ENCODE results near the gene LRRC71.

DNA sequence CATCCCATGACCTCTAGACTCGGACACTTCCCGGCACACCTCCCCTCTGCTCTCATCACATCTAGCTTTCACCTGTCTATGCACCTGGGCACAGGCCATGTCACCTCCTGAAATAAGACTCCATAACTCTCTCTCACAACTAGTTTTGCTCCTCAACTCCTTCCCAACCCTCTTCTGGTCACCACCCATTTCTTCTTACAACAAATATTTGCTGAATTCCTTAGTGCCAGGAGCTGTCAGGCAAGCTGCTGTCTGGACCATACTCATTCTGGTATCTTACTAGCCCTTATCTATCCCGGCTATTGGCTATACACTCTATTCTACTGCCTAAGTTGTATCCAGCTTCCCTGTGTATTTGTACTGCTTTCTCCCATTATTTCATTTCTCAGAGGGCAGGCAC lies 49.1 kb downstream of the LRRC71 start:
- TF ChIP-seq RAD21 (IDR thresholded peaks at IDR 0.05; ENCODE audit: low read length) = no peak
- no peak for TF ChIP-seq CTCF (conservative IDR thresholded peaks at IDR 0.05; ENCODE audit: low read depth, low read length)
- TF ChIP-seq MAZ (IDR thresholded peaks at IDR 0.05; ENCODE audit: borderline replicate concordance, low read depth, low read length) = no peak
- TF ChIP-seq POLR2A (IDR thresholded peaks at IDR 0.05; ENCODE audit: low read depth, low read length) = no peak
- no peak for TF ChIP-seq MXI1 (IDR thresholded peaks at IDR 0.05; ENCODE audit: borderline replicate concordance, low read depth, low read length)

Measured in IMR-90 (cell line).